Putamen (tissue), 1 donor: ENCODE measurements around the gene DESI2.
"Not testable (repeated sequence)": the region's sequence is repeated elsewhere in the genome, so short reads cannot be mapped to it uniquely, and the experiment has no call there.

Experiments used
- DNase-seq: peaks from one replicate; pipeline ENCODE4 v3.0.0-alpha.2; 2016; ENCODE audit warnings: low spot score

The DESI2 gene

GRCh38 chr1:244654108-244655038, 1.4 kb downstream of the DESI2 start:
- DNase-seq: peak; percentile 12

GRCh38 chr1:244655186-244655585, 2.3 kb downstream of the DESI2 start:
- no peak for DNase-seq

- DNase-seq: no peak
Observed at GRCh38 chr1:244657421-244657820, 4.5 kb downstream of the DESI2 start.

DNA sequence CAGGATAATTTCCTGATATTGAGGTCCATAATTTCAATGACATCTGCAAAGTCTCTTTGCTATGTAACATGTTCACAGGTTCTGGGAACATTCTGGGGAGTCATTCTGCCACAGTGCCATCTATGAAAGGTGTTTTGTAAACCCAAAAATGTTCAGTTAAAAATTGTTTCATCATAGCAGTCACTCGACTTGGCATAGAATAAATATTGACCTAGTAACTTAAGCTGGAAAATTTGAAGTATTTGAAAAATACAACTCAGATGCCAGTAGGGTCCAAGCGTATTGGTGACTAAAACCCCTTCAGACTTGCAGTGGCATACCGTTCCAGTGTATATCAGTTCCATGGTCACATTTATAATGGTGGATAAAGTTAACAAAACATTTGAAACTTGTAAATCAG, 6.8 kb downstream of the DESI2 start:
- no peak for DNase-seq

DNA sequence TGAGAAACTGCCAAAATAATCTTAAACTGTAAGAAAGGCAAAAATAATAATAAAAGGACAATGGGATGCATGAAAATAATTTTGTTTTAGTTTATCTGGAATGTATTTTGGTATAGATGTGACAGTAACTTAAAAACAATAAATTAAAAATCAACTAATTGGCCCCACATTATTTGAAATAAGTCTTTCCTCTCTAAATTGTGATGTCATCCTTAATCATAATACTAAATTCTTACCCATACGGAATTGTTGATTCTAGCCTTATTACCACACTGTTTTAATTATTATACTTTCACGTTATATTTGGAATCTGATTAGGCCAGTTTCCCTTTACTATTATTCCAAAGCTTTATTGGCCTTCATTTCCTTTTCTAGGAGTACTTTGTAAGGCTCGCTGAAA, 7.7 kb downstream of the DESI2 start:
- no peak for DNase-seq

DNA sequence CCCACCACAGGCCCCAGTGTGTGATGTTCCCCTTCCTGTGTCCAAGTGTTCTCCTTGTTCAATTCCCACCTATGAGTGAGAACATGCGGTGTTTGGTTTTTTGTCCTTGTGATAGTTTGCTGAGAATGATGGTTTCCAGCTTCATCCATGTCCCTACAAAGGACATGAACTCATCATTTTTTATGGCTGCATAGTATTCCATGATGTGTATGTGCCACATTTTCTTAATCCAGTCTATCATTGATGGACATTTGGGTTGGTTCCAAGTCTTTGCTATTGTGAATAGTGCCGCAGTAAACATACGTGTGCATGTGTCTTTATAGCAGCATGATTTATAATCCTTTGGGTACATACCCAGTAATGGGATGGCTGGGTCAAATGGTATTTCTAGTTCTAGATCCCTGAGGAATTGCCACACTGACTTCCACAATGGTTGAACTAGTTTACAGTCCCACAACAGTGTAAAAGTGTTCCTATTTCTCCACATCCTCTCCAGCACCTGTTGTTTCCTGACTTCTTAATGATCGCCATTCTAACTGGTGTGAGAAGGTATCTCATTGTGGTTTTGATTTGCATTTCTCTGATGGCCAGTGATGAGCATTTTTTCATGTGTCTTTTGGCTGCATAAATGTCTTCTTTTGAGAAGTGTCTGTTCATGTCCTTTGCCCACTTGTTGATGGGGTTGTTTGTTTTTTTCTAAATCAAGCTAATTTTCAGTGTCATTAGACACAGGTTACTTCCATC, 8.8 kb downstream of the DESI2 start:
- DNase-seq: not testable (repeated sequence)

- no peak for DNase-seq
Observed at GRCh38 chr1:244662599-244662998, 9.7 kb downstream of the DESI2 start.

- no peak for DNase-seq
Observed at GRCh38 chr1:244664353-244664752, 11.4 kb downstream of the DESI2 start.

DNA sequence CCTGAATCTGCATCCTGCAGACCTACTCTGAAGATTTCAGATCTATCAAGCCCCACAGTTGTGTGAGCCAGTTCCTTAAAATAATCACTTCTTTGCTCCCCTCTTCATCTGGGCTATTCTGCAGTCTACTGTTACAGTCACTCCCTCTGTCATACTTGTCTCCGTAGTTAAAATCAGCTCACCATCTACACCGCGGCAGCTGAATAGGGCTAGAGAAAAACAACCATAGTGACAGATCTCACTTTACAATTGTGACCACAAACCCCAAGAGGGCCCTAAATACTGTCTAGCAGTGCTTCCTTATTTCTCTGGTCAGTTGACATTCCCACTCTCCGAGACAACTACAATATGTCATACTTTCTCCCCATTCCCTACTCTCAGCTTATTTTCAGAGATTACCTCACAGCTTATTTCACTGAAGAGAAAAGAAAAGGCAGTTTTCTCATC, 12.9 kb downstream of the DESI2 start:
- no peak for DNase-seq

DNA sequence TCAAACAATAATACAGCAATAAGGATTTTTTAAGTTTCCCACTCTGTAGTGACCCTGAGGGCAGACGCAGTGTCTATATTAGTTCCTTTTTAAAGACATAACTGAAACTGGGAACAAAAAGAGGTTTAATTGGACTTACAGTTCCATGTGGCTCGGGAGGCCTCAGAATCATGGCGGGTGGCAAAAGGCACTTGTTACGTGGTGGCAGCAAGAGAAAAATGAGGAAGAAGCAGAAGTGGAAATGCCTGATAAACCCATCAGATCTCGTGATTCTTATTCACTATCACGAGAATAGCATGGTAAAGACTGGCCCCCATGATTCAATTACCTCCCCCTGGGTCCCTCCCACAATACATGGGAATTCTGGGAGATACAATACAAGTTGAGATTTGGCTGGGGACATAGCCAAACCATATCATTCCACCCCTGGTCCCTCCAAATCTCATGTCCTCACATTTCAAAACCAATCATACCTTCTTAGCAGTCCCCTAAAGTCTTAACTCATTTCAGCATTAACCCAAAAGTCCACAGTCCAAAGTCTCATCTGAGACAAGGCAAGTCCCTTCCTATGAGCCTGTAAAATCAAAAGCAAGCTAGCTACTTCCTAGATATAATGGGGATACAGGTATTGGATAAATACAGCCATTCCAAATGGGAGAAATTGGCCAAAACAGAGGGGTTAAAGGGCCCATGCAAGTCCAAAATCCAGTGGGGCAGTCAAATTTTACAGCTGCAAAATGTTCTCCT, 13.9 kb downstream of the DESI2 start:
- not testable (repeated sequence) for DNase-seq

GRCh38 chr1:244667797-244668196, 14.9 kb downstream of the DESI2 start:
- no peak for DNase-seq

GRCh38 chr1:244672946-244673682, 20.2 kb downstream of the DESI2 start:
- no peak for DNase-seq

DNA sequence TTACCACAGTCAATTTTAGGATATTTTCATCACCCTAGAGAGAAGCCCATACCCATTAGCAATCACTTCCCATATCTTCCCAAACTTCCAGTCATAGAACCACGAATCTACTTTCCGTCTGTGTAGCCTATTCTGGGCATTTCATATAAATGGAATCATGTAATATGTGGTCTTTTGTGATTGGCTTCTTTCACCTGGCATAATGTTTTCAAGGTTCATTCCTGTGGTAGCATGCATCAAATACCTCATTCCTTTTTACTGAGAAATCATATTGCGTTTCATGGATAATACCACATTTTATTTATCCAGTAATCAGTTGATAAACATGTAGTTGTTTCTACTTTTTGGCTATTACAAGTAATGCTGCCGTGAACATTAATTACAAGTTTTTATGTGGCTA, 21.5 kb downstream of the DESI2 start:
- DNase-seq: no peak

- no peak for DNase-seq
Observed at GRCh38 chr1:244675167-244675566, 22.2 kb downstream of the DESI2 start.

GRCh38 chr1:244678697-244679096, 25.8 kb downstream of the DESI2 start:
- no peak for DNase-seq

GRCh38 chr1:244680667-244681066, 27.7 kb downstream of the DESI2 start:
- no peak for DNase-seq

- DNase-seq: not testable (repeated sequence)
Observed at GRCh38 chr1:244682087-244682486, 29.2 kb downstream of the DESI2 start.

GRCh38 chr1:244695937-244696336, 43.0 kb downstream of the DESI2 start:
- DNase-seq: no peak

DNA sequence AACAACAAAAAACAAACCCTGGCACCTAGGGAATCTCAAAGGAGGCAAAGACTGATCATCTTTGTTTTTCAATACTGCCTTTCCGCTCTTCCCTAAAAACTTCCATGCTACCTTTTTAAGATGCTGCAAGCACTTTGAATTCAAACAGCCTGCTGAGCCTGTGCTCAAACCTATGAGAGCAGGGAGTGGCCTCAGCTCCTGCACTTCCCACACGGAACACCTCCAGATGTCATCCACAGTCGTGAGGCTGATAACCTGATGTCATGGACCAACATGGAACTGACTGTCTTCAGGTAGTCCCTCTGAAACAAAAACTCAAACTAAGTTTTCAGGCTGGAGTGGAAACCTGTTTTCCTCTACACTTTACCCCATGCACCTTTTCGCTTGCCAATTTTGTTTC, 46.8 kb downstream of the DESI2 start:
- DNase-seq: peak; percentile 49

DNA sequence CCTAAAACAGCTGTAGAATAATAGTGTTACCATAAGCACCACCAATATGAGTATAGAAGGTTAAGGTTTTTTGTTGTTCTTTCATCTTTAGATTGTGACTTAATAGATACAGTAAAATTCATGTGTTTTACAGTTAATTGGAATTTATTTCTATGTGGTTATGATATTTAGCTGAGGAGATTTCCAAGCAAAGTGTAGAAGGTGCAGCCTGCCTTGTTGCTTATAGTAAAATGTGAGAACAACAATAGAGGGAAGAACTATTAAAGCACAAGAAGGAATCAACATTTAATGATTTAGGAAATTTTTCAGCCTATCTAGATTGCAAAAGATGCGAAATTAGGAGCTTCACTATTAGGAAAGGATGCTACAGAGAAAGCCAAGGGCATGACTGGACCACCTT, 47.9 kb downstream of the DESI2 start:
- DNase-seq: no peak

- DNase-seq: no peak
Observed at GRCh38 chr1:244702620-244703019, 49.7 kb downstream of the DESI2 start.

GRCh38 chr1:244704107-244704506, 51.2 kb downstream of the DESI2 start:
- DNase-seq: no peak
